Epithelial cell of proximal tubule (primary cell): ENCODE measurements around the gene MYO18B. TPM values are rescaled to one million over a fixed set of nuclear protein-coding genes. Genes with fewer than 3 reads are reported as not detected.

Experiments
- DNase-seq: peaks from one replicate; pipeline ENCODE4 v3.0.0-alpha.2; 2011; ENCODE audit warnings: low read depth
- H3K4me3 ChIP-seq: 2 replicates; pipeline ENCODE4 v1.5.1; 2011; ENCODE audit warnings: low read depth, mild to moderate bottlenecking, low read length
- CTCF ChIP-seq: conservative IDR thresholded peaks from 2 replicates; pipeline ENCODE4 v1.5.1; 2012; ENCODE audit warnings: low read depth, mild to moderate bottlenecking, low read length
- total RNA-seq: library from RNA; depleted of rRNA; stranded (reverse); fragments of >200 nt; gene quantifications from 2 replicates; pipeline ENCODE4 v1.2.3, GENCODE V29; 2015

The MYO18B gene
- total RNA-seq, 1 donor from 2014 or later, result not detected

- DNase-seq, result no peak
- no peak overlapping the region for H3K4me3 ChIP-seq
- no peak for TF ChIP-seq CTCF
These were observed 323.9 kb downstream of the MYO18B start for GRCh38 chr22:26065847-26066246.

GRCh38 chr22:26066534-26066933 is 324.5 kb downstream of the MYO18B start:
- H3K4me3 ChIP-seq, result no peak overlapping the region
- DNase-seq, result no peak
- TF ChIP-seq CTCF, result no peak

GRCh38 chr22:26068571-26068970 is 326.6 kb downstream of the MYO18B start:
- DNase-seq, result no peak
- no peak for TF ChIP-seq CTCF
- H3K4me3 ChIP-seq, result no peak overlapping the region

GRCh38 chr22:26072621-26073020 is 330.6 kb downstream of the MYO18B start:
- TF ChIP-seq CTCF, result no peak
- no peak overlapping the region for H3K4me3 ChIP-seq
- no peak for DNase-seq

- DNase-seq, result no peak
- no peak overlapping the region for H3K4me3 ChIP-seq
- TF ChIP-seq CTCF, result no peak
These were observed 333.3 kb downstream of the MYO18B start for GRCh38 chr22:26075251-26075650.

- H3K4me3 ChIP-seq, result no peak overlapping the region
- no peak for DNase-seq
- TF ChIP-seq CTCF, result no peak
These were observed 337.0 kb downstream of the MYO18B start for GRCh38 chr22:26079009-26079408.

Other genes starting within 250 kb of the MYO18B start
- 2.0 and 3.0 TPM in 2 replicates for gene GRK3, start 177.5 kb upstream of the MYO18B start, total RNA-seq